G401 (cell line): ENCODE results near the gene PPP1R3F. TPM values are rescaled to one million over a fixed set of nuclear protein-coding genes. Genes with fewer than 3 reads are reported as not detected.
A peak's percentile ranks its signal among the peaks of the same experiment; 100 is the strongest.
"Not testable (repeated sequence)": the region's sequence is repeated elsewhere in the genome, so short reads cannot be mapped to it uniquely, and the experiment has no call there.

Experiments used
- DNase-seq: peaks from one replicate; pipeline ENCODE4 v3.0.0-alpha.2; 2015; ENCODE audit warnings: low spot score
- in situ Hi-C: cut with HindIII; loops from 2 replicates; pipeline ENCODE4 v1.10.0; 2016; ENCODE audit warnings: low sequenced_read_pairs, mixed read lengths
- total RNA-seq: library from RNA; depleted of rRNA; stranded (reverse); fragments of >200 nt; shearing (Covaris generic); gene quantifications from 2 replicates; pipeline ENCODE4 v1.2.3, GENCODE V29; 2014

The PPP1R3F gene
- total RNA-seq, 1 experiment from 2014 or later = 2.0 TPM

DNA sequence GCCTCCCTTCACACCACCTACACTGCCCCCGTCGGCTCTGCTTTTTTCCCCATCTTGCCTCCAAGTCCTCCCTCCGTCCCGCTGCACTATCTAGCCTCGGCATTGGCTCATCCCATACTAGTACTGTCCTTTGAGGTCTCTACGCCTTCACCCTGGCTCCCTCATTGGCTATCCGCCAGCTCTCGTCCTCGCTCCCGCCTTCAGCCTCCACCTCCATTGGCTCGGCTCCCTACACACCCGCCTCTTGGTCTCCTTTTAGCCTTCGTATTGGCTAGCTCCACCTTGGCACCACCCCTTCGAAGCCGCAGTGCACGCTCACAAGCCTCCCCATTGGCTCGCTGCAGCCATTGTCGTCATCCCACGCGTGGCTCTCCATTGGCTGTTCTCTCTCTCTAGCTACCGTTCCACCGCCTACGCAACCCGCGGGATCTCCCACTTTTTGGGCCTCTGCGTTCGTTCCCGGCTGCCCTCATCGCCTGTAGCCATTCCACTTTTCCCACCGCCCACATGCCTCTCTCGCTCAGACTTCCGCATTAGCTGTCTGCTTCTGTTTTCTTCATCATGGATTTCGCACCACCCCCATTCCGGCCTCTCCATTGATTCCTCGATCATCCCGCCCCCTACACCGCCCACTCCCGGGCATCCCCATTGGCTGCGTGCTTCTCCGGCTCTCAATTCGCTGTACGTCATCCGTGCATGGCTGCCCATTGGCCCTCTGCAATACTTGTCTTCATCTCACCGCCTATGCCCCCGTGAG lies 405 bp upstream of the PPP1R3F start:
- DNase-seq = peak; percentile 98
- in situ Hi-C loops = no loop called here

- no peak for DNase-seq
- in situ Hi-C loops = no loop called here
These were observed 792 bp downstream of the PPP1R3F start for GRCh38 chrX:49270249-49270921.

- in situ Hi-C loops = no loop called here
These were observed 1.7 kb downstream of the PPP1R3F start for GRCh38 chrX:49271341-49271740.

GRCh38 chrX:49272421-49272820 lies 2.8 kb downstream of the PPP1R3F start:
- in situ Hi-C loops = no loop called here
- no peak for DNase-seq

More at GRCh38 chrX:49271341-49271740, 1.7 kb downstream of the PPP1R3F start:
- DNase-seq = no peak

DNA sequence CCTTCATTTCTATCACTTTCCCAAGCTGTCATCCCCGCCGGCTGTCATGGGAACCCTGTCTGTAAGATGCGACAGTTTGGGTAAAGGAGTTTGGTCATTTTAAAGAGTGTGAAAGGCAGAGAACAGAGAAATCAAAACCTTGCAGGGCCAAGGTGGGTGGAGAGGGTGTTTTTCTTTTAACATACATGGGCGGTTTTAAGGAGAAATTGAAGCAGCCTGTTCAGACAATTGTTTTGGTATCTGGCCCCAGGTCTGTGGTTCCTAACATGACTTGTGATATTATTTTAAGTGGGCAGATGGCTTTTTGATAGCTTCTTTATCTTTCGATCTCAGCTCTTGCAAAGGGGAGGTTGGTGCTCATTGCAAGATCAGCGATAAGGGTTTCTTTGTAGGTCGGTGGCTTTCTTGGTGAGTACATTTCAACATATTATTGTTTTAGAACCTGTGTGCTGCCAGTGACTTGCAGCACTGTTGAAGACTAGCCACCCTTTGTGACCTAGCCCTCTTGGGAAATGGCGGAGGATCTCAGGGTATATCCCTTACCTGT lies 3.7 kb downstream of the PPP1R3F start:
- DNase-seq = no peak
- in situ Hi-C loops = no loop called here

DNA sequence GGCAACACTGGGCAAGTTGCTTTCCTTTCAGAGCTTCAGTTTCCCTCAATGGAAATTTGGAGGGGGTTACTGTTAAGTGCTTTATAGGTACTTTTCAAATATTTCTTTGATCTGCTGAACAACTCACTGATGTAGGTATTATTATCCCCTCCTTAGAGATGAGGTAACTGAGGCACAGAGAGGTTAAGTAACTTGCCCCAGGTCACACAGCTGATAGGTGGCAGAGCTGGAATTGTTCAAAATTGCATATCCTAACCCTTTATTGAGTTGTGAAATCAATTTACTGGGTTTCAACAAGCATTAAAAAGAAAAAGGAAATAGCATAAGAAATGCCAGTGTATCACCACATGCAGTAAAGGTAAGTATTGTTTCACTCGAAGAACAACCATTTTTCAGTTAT lies 6.6 kb downstream of the PPP1R3F start:
- in situ Hi-C loops = no loop called here
- no peak for DNase-seq

DNA sequence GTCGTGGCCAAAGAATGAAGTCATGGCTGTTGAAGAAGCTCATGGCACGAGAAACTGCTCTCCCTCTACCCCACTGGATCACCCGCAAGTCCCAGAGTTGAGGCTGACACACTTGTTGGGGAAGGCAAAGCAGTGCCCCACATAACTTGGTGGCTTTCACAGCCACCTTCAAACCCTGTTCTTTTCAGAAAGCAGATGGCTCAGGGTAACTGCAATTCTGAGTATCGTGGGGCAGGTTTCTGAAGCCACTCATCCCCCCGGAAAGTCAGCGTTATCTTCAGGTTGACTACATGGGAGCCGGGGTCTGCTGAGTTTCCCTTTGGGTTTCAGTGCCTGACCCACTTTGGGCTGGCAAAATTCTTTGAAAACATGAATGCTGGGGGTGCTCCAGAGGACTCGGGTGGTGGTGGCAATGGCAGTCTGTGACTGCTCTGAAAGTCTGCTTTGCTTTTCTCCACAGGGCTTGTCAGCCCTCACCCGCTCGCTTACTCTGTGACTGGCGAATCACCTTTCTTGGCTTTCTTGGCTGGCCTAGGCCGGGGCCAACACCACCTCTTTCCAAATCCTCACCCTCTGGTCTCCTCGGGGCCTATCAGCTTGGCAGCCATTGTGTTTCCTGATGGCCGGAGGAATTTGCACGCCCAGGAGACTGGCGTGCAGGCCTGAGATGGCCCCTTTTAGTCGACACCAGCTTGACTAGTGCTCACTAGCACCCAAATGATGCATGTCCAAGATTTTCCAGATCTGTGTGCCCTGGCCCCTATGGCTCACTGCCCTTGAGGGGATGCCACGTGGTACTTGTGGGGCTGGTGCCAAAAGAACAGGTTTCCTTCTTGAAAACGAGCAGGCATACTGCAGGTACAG lies 7.3 kb downstream of the PPP1R3F start:
- in situ Hi-C loops = no loop called here
- peak; percentile 73 for DNase-seq

- in situ Hi-C loops = no loop called here
- DNase-seq = no peak
These were observed 7.9 kb downstream of the PPP1R3F start for GRCh38 chrX:49277535-49277830.

DNA sequence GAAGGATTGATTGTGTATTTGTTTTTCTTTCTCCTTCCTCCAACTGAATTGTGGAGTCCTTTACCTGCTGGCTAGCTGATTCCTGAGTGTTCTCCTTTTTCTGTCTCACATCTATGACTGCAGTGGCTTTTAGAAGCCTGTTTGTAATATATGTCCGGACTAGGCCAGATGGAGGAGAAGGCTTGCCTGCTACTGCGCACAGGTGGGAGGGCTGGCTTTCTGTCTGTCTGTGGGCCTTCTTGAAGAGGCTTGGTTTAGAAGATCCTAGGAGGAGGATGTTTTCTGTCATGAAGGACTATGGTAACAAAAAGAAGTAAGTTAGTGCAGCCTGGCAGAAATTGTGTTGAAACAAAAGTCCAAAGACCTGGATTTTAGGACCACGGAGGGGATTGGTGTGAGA lies 8.5 kb downstream of the PPP1R3F start:
- in situ Hi-C loops = no loop called here
- peak; percentile 52 for DNase-seq

DNA sequence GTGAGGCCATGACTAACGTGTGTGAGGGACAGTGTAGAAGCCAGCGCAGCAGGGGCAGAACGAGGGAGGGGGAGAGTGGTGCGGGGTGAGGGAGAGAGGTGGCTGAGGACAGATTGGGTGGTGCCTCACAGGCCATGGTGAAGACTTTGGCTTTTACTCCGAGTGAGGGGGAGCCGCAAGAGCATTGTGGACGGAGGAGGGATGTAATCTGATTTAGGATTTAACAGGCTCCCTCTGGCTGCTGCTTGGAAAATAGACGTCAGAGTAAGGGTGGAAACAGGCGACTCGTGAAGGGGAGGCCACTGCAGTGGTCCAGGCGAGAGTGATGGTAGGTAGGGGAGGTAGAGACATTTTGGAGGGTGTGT lies 13.0 kb downstream of the PPP1R3F start:
- DNase-seq = peak; percentile 76
- in situ Hi-C loops = no loop called here

- DNase-seq = no peak
- in situ Hi-C loops = no loop called here
These were observed 14.6 kb downstream of the PPP1R3F start for GRCh38 chrX:49284212-49284611.

DNA sequence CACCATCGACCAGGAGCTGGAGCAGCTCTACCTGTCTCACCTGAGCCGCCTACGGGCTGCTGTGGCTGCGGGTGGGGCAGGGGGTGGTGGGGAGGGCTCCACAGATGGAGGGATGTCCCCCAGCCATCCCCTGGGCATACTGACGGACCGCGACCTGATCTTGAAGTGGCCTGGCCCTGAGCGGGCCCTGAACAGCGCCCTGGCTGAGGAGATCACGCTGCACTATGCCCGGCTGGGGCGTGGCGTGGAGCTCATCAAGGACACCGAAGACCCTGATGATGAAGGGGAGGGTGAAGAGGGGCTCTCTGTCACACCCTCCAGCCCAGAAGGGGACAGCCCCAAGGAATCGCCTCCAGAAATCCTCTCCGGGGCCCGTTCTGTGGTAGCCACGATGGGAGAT lies 16.5 kb downstream of the PPP1R3F start:
- DNase-seq = no peak
- in situ Hi-C loops = no loop called here

- in situ Hi-C loops = no loop called here
- DNase-seq = no peak
These were observed 17.0 kb downstream of the PPP1R3F start for GRCh38 chrX:49286581-49286980.

DNA sequence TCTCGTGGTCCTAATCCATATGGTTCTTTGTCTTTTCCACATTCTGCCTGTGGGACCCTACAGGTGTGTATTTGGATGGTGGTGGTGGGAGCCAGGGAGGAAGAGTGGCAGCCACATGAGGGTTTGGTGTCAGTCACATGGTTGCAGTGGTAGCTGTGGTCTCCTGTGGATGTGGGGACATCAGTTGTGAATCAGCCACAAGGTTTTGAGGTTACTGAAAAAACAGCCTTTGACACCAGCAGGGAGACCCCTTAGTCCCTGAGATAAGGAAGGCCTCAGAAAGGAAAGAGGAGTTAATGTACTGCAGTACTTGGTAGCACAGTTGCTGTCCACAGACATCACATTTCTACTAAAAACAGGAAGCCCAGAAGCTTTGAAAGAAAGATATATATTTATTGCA lies 18.1 kb downstream of the PPP1R3F start:
- in situ Hi-C loops = no loop called here

GRCh38 chrX:49290215-49290614 lies 20.6 kb downstream of the PPP1R3F start:
- no peak for DNase-seq
- in situ Hi-C loops = no loop called here

More for the DNA sequence above, 18.1 kb downstream of the PPP1R3F start:
- DNase-seq = no peak

GRCh38 chrX:49291615-49292337 lies 22.2 kb downstream of the PPP1R3F start:
- peak; percentile 48 for DNase-seq
- in situ Hi-C loops = no loop called here

- no peak for DNase-seq
- in situ Hi-C loops = no loop called here
These were observed 23.1 kb downstream of the PPP1R3F start for GRCh38 chrX:49292400-49293362.

GRCh38 chrX:49299293-49299692 lies 29.7 kb downstream of the PPP1R3F start:
- DNase-seq, in situ Hi-C loops: not testable (repeated sequence)
